Calu3 (cell line): ENCODE measurements around the gene RBM43. TPM values are rescaled to one million over a fixed set of nuclear protein-coding genes. Genes with fewer than 3 reads are reported as not detected.

Source experiments
- BruUV-seq: library from RNA; stranded (reverse); fragments of 400-500 nt; replicated peaks from 2 replicates; lab custom pipeline; 2021; lab: Mats Ljungman, UMichigan
- CTCF ChIA-PET: fragments of 300-600 bp; sonication (Branson Sonifier 250); formaldehyde crosslinking; loops from one replicate; lab custom pipeline; 2022; ENCODE audit warnings: antibody characterized with exemption; lab: Charles Lee
- DNase-seq: peaks from one replicate; pipeline ENCODE4 v3.0.0; 2022
- H3K27ac Mint-ChIP-seq: one replicate; pipeline ENCODE4 v1.8.0; 2022; ENCODE audit warnings: mixed read lengths; ENCODE audit not compliant: unreplicated experiment
- H3K27me3 Mint-ChIP-seq: one replicate; pipeline ENCODE4 v1.8.0; 2022; ENCODE audit warnings: mixed read lengths; ENCODE audit not compliant: unreplicated experiment
- H3K36me3 Mint-ChIP-seq: one replicate; pipeline ENCODE4 v1.8.0; 2022; ENCODE audit warnings: mild to moderate bottlenecking, moderate library complexity, mixed read lengths; ENCODE audit not compliant: insufficient read depth, unreplicated experiment
- H3K4me1 Mint-ChIP-seq: one replicate; pipeline ENCODE4 v1.8.0; 2022; ENCODE audit warnings: mild to moderate bottlenecking, low read depth, mixed read lengths; ENCODE audit not compliant: unreplicated experiment
- H3K4me3 Mint-ChIP-seq: one replicate; pipeline ENCODE4 v1.8.0; 2022; ENCODE audit warnings: mild to moderate bottlenecking, low read depth, moderate library complexity, mixed read lengths; ENCODE audit not compliant: unreplicated experiment
- H3K9me3 Mint-ChIP-seq: one replicate; pipeline ENCODE4 v1.8.0; 2022; ENCODE audit warnings: low read depth, mixed read lengths; ENCODE audit not compliant: unreplicated experiment
- CTCF ChIP-seq: fragments of 200-600 bp; IDR thresholded peaks from one replicate; pipeline ENCODE4 v1.8.0; 2022; ENCODE audit warnings: antibody characterized with exemption; ENCODE audit not compliant: unreplicated experiment
- intact Hi-C: fragments of 100-400 bp; cut with micrococcal nuclease; formaldehyde crosslinking; loops from one replicate; pipeline ENCODE4 v1.10.0; 2022; ENCODE audit not compliant: unreplicated experiment
- total RNA-seq: library from RNA; stranded (reverse); gene quantifications from 2 replicates; pipeline ENCODE4 v1.2.3, GENCODE V29; 2022

Gene RBM43
- total RNA-seq, 1 experiment from 2014 or later = 5.2 TPM

- H3K27me3 Mint-ChIP-seq = peaks cover 15% of the 10 kb centered on the region
- H3K4me1 Mint-ChIP-seq = no peaks in the 10 kb centered on the region
- CTCF ChIA-PET = no interaction called here
Measured at GRCh38 chr2:151205571-151205970, 56.1 kb downstream of the RBM43 start.

GRCh38 chr2:151204756-151205155, 56.9 kb downstream of the RBM43 start:
- no peak for TF ChIP-seq CTCF
- no TSS peak for BruUV-seq
- DNase-seq = no peak
- Mint-ChIP-seq H3K4me3 (no peak overlapping the region), H3K9me3 (no peaks in the 10 kb centered on the region), H3K4me1 (no peaks in the 10 kb centered on the region), H3K36me3 (no peaks in the 10 kb centered on the region), H3K27me3 (peaks cover 15% of the 10 kb centered on the region), H3K27ac (no peak overlapping the region)
- intact Hi-C loops = no loop called here
- CTCF ChIA-PET = no interaction called here

More at GRCh38 chr2:151205571-151205970, 56.1 kb downstream of the RBM43 start:
- H3K4me3 Mint-ChIP-seq = no peak overlapping the region
- H3K36me3 Mint-ChIP-seq = no peaks in the 10 kb centered on the region
- DNase-seq = no peak
- no peaks in the 10 kb centered on the region for H3K9me3 Mint-ChIP-seq
- intact Hi-C loops = no loop called here
- no peak overlapping the region for H3K27ac Mint-ChIP-seq
- no TSS peak for BruUV-seq
- no peak for TF ChIP-seq CTCF

- intact Hi-C loops = no loop called here
- DNase-seq = no peak
- TF ChIP-seq CTCF = no peak
- peaks cover 15% of the 10 kb centered on the region for H3K27me3 Mint-ChIP-seq
- no peak overlapping the region for H3K27ac Mint-ChIP-seq
- H3K36me3 Mint-ChIP-seq = no peaks in the 10 kb centered on the region
- H3K4me1 Mint-ChIP-seq = no peaks in the 10 kb centered on the region
- CTCF ChIA-PET = interaction anchor here (0.6 kb wide), 1 partner anchor 33 kb away, joined by 3 read pairs; no protein-coding TSS in a partner anchor
- BruUV-seq = no TSS peak
- H3K4me3 Mint-ChIP-seq = no peak overlapping the region
- H3K9me3 Mint-ChIP-seq = no peaks in the 10 kb centered on the region
Measured at GRCh38 chr2:151200844-151201243, 60.8 kb downstream of the RBM43 start.

GRCh38 chr2:151200277-151200676, 61.4 kb downstream of the RBM43 start:
- Mint-ChIP-seq H3K27ac (no peak overlapping the region), H3K9me3 (no peaks in the 10 kb centered on the region), H3K4me1 (no peaks in the 10 kb centered on the region), H3K27me3 (peaks cover 15% of the 10 kb centered on the region), H3K4me3 (no peak overlapping the region), H3K36me3 (no peaks in the 10 kb centered on the region)
- intact Hi-C loops = no loop called here
- DNase-seq = no peak
- TF ChIP-seq CTCF = no peak
- CTCF ChIA-PET = no interaction called here
- no TSS peak for BruUV-seq
